ENCODE results near the gene HOGA1. TPM values are rescaled to one million over a fixed set of nuclear protein-coding genes. Genes with fewer than 3 reads are reported as not detected.

The HOGA1 gene
- total and polyA plus RNA-seq, 4 donors = 21.7 to 31.4 (median 22.8) TPM

- H3K4me1 ChIP-seq (ENCODE audit: control insufficient read depth in 4 of 4, insufficient read depth in 4 of 4, low read length in 3 of 4) = peaks cover 5 to 20% (median 10%) of the 10 kb centered on the region in 4 donors
- H3K4me3 ChIP-seq (ENCODE audit: low read depth in 1 of 3, low read length in 3 of 3) = no peak overlapping the region
- H3K27me3 ChIP-seq (ENCODE audit: control insufficient read depth in 4 of 4, insufficient read depth in 4 of 4, low read length in 3 of 4) = no peaks in the 10 kb centered on the region
- no peaks in the 10 kb centered on the region for H3K9me3 ChIP-seq (ENCODE audit: control insufficient read depth in 4 of 4, low read length in 3 of 4)
- H3K27ac ChIP-seq (ENCODE audit: low read depth in 1 of 2, low read length in 2 of 2) = no peak overlapping the region
- no peak for DNase-seq (ENCODE audit: low spot score)
- no peak overlapping the region for H3K9ac ChIP-seq (ENCODE audit: low read depth in 1 of 2, low read length in 2 of 2)
- WGBS = 93% methylated on average over 3 of the region's 3 CpGs
- TF ChIP-seq, protein P1, sequence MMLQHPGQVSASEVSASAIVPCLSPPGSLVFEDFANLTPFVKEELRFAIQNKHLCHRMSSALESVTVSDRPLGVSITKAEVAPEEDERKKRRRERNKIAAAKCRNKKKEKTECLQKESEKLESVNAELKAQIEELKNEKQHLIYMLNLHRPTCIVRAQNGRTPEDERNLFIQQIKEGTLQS (IDR thresholded peaks at IDR 0.05) = no peak
- TF ChIP-seq JUND (IDR thresholded peaks at IDR 0.05) = no peak
- TF ChIP-seq, protein P2, sequence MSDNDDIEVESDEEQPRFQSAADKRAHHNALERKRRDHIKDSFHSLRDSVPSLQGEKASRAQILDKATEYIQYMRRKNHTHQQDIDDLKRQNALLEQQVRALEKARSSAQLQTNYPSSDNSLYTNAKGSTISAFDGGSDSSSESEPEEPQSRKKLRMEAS (IDR thresholded peaks at IDR 0.05) = no peak
- no peak for TF ChIP-seq FOXA2 (IDR thresholded peaks at IDR 0.05)
- TF ChIP-seq SP1 (IDR thresholded peaks at IDR 0.05) = no peak
- no peak for TF ChIP-seq GABPA (IDR thresholded peaks at IDR 0.05 in 1 of 2, conservative IDR thresholded peaks at IDR 0.05 in 1 of 2)
- no peak for TF ChIP-seq FOXA1 (IDR thresholded peaks at IDR 0.05)
- TF ChIP-seq HNF4G (IDR thresholded peaks at IDR 0.05) = no peak
- no peak for TF ChIP-seq RXRA (IDR thresholded peaks at IDR 0.05)
- no peak for TF ChIP-seq YY1 (IDR thresholded peaks at IDR 0.05)
- TF ChIP-seq, protein P3, sequence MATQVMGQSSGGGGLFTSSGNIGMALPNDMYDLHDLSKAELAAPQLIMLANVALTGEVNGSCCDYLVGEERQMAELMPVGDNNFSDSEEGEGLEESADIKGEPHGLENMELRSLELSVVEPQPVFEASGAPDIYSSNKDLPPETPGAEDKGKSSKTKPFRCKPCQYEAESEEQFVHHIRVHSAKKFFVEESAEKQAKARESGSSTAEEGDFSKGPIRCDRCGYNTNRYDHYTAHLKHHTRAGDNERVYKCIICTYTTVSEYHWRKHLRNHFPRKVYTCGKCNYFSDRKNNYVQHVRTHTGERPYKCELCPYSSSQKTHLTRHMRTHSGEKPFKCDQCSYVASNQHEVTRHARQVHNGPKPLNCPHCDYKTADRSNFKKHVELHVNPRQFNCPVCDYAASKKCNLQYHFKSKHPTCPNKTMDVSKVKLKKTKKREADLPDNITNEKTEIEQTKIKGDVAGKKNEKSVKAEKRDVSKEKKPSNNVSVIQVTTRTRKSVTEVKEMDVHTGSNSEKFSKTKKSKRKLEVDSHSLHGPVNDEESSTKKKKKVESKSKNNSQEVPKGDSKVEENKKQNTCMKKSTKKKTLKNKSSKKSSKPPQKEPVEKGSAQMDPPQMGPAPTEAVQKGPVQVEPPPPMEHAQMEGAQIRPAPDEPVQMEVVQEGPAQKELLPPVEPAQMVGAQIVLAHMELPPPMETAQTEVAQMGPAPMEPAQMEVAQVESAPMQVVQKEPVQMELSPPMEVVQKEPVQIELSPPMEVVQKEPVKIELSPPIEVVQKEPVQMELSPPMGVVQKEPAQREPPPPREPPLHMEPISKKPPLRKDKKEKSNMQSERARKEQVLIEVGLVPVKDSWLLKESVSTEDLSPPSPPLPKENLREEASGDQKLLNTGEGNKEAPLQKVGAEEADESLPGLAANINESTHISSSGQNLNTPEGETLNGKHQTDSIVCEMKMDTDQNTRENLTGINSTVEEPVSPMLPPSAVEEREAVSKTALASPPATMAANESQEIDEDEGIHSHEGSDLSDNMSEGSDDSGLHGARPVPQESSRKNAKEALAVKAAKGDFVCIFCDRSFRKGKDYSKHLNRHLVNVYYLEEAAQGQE (IDR thresholded peaks at IDR 0.05) = no peak
- TF ChIP-seq EGR1 (IDR thresholded peaks at IDR 0.05; ENCODE audit: low read depth in 2 of 2) = no peak
- TF ChIP-seq, protein P4, sequence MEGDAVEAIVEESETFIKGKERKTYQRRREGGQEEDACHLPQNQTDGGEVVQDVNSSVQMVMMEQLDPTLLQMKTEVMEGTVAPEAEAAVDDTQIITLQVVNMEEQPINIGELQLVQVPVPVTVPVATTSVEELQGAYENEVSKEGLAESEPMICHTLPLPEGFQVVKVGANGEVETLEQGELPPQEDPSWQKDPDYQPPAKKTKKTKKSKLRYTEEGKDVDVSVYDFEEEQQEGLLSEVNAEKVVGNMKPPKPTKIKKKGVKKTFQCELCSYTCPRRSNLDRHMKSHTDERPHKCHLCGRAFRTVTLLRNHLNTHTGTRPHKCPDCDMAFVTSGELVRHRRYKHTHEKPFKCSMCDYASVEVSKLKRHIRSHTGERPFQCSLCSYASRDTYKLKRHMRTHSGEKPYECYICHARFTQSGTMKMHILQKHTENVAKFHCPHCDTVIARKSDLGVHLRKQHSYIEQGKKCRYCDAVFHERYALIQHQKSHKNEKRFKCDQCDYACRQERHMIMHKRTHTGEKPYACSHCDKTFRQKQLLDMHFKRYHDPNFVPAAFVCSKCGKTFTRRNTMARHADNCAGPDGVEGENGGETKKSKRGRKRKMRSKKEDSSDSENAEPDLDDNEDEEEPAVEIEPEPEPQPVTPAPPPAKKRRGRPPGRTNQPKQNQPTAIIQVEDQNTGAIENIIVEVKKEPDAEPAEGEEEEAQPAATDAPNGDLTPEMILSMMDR (IDR thresholded peaks at IDR 0.05; ENCODE audit: low read depth, low read length, missing input control) = no peak
- TF ChIP-seq TAF1 (conservative IDR thresholded peaks at IDR 0.05) = no peak
- TF ChIP-seq ZBTB33 (IDR thresholded peaks at IDR 0.05) = no peak
- no peak for TF ChIP-seq NR2F2 (IDR thresholded peaks at IDR 0.05)
- TF ChIP-seq RAD21 (IDR thresholded peaks at IDR 0.05) = no peak
- no peak for TF ChIP-seq HNF4A (conservative IDR thresholded peaks at IDR 0.05)
- H3K36me3 ChIP-seq (ENCODE audit: control insufficient read depth in 4 of 4, insufficient read depth in 3 of 4, low read depth in 1 of 4, low read length in 3 of 4) = peaks cover 0 to 11% (median 5%) of the 10 kb centered on the region in 4 donors
Observed at GRCh38 chr10:97571622-97572021, 12.6 kb upstream of the HOGA1 start.

Measured in liver (tissue), 9 donors.